Type B pancreatic cell (in vitro differentiated cells): Measurements from ENCODE around the gene RAB3B. TPM values are rescaled to one million over a fixed set of nuclear protein-coding genes. Genes with fewer than 3 reads are reported as not detected.
A peak's percentile ranks its signal among the peaks of the same experiment; 100 is the strongest.

ENCODE experiments used
- DNase-seq: peaks from one replicate; pipeline ENCODE4 v3.0.0; 2021; ENCODE audit warnings: mixed read lengths; ENCODE audit not compliant: unreplicated experiment; ENCODE audit errors: extremely low spot score
- H3K27ac Mint-ChIP-seq: 2 replicates; pipeline ENCODE4 v1.8.0; 2021; ENCODE audit warnings: mild to moderate bottlenecking, mixed read lengths
- H3K27me3 Mint-ChIP-seq: 2 replicates; pipeline ENCODE4 v1.8.0; 2021; ENCODE audit warnings: mixed read lengths
- H3K36me3 Mint-ChIP-seq: 2 replicates; pipeline ENCODE4 v1.8.0; 2021; ENCODE audit warnings: mixed read lengths
- H3K4me1 Mint-ChIP-seq: one replicate; pipeline ENCODE4 v1.8.0; 2021; ENCODE audit warnings: mixed read lengths; ENCODE audit not compliant: unreplicated experiment
- H3K4me3 Mint-ChIP-seq: 2 replicates; pipeline ENCODE4 v1.8.0; 2021; ENCODE audit warnings: mild to moderate bottlenecking, mixed read lengths
- H3K9me3 Mint-ChIP-seq: 2 replicates; pipeline ENCODE4 v1.8.0; 2021; ENCODE audit warnings: mixed read lengths
- CTCF ChIP-seq: fragments of 200-600 bp; sonication (generic); conservative IDR thresholded peaks from 2 replicates; pipeline ENCODE4 v1.5.0; 2021; ENCODE audit warnings: antibody characterized with exemption, mild to moderate bottlenecking
- long read RNA-seq: library from polyadenylated mRNA; unstranded; transcript quantifications from one replicate; pipeline ENCODE4 v2.0.0, GENCODE V29; 2020
- total RNA-seq: library from RNA; stranded (reverse); gene quantifications from 2 replicates; pipeline ENCODE4 v1.2.1, GENCODE V29; 2021; ENCODE audit warnings: low replicate concordance

Gene RAB3B, protein sequence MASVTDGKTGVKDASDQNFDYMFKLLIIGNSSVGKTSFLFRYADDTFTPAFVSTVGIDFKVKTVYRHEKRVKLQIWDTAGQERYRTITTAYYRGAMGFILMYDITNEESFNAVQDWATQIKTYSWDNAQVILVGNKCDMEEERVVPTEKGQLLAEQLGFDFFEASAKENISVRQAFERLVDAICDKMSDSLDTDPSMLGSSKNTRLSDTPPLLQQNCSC
- total RNA-seq = 16.9 and 19.2 TPM in 2 replicates
- long read RNA-seq, full-length matches to known transcripts = 18 of 56 reads
- long read RNA-seq, partial matches to known transcripts = 12 of 56 reads
- long read RNA-seq, other reads (novel, unspliced or antisense) = 26 of 56 reads

DNA sequence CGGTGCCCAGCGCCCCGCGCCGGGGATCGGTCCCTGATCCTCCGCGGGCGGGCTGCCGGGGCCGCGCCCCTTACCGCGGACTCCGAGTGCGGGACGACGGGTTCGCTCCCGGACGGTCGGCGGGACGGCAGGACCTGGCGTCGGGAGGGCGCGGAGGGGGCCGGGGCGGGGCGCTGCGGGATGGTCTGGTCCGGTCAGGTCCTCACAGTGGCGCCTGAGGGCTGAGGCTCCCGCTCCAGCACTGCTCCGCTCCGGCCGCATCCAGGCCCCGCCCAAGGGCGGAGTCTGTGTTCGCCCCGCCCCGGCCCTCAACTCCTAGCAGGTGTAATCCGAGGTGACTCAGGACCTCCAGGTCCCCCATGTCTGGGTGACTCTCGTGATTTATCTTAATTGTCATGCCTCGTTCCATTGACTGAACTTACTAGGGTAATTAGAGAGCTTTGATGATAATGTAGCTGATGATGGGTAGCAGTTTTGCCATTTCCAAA lies at the start of gene RAB3B:
RAB3B (minus strand) TSS at position 223 of the 488 bp plus-strand sequence. CDS start 13,583 bp downstream, outside the sequence.
- Mint-ChIP-seq H3K27ac (peak within 1 kb of the TSS; percentile 24), H3K27me3 (peaks cover 49% of the 10 kb centered on the region), H3K4me1 (peaks cover 6% of the 10 kb centered on the region), H3K36me3 (peaks cover 5% of the 10 kb centered on the region), H3K9me3 (peaks cover 4% of the 10 kb centered on the region), H3K4me3 (peak within 1 kb of the TSS; percentile 81)
- peak; percentile 80 for DNase-seq
- TF ChIP-seq CTCF = no peak

GRCh38 chr1:52037909-52038308 lies 47.4 kb upstream of the RAB3B start:
- Mint-ChIP-seq H3K9me3 (no peaks in the 10 kb centered on the region), H3K27me3 (no peaks in the 10 kb centered on the region), H3K4me3 (no peak overlapping the region), H3K4me1 (peaks cover 7% of the 10 kb centered on the region), H3K36me3 (no peaks in the 10 kb centered on the region), H3K27ac (no peak overlapping the region)
- TF ChIP-seq CTCF = no peak
- DNase-seq = no peak

DNA sequence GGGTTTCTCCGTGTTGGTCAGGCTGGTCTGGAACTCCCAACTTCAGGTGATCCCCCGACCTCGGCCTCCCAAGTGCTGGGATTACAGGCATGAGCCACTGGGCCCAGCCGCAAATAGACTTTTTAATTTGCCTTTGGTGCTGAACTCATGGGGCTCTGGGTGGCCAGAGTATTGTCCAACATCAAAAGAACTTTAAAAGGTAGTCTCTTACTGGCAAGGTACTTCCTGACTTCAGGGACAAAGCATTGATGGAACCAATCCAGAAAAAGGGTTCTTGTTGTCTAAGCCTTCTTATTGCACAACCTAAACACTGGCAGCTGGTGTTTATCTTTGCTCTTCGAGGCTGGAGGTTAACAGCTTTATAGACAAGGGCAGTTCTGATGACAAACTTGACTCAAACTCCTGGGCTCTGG lies 46.9 kb upstream of the RAB3B start:
- TF ChIP-seq CTCF = no peak
- H3K9me3 Mint-ChIP-seq = no peaks in the 10 kb centered on the region
- DNase-seq = no peak
- no peak overlapping the region for H3K27ac Mint-ChIP-seq
- H3K36me3 Mint-ChIP-seq = no peaks in the 10 kb centered on the region
- no peak overlapping the region for H3K4me3 Mint-ChIP-seq
- H3K27me3 Mint-ChIP-seq = no peaks in the 10 kb centered on the region
- peaks cover 7% of the 10 kb centered on the region for H3K4me1 Mint-ChIP-seq

DNA sequence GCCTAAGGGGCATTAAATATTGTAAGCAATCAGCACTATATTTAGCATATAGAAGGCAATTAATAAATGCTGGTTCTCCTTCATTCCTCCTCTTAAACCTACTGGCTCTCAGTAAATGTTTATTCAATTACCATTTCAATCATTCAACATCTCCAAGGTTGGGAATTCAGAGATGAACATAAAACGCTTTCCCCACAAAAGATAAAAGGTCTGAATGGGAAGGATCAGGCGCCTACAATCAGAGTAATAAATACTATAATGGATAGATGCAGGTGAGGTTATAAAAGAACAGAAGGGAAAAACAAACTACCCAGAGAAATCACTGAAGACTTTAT lies 43.5 kb upstream of the RAB3B start:
- H3K4me3 Mint-ChIP-seq = peak overlapping the region; percentile 93
- peaks cover 27% of the 10 kb centered on the region for H3K4me1 Mint-ChIP-seq
- peaks cover 7% of the 10 kb centered on the region for H3K36me3 Mint-ChIP-seq
- DNase-seq = no peak
- TF ChIP-seq CTCF = no peak
- no peaks in the 10 kb centered on the region for H3K27me3 Mint-ChIP-seq
- H3K9me3 Mint-ChIP-seq = no peaks in the 10 kb centered on the region
- peak overlapping the region; percentile 89 for H3K27ac Mint-ChIP-seq

DNA sequence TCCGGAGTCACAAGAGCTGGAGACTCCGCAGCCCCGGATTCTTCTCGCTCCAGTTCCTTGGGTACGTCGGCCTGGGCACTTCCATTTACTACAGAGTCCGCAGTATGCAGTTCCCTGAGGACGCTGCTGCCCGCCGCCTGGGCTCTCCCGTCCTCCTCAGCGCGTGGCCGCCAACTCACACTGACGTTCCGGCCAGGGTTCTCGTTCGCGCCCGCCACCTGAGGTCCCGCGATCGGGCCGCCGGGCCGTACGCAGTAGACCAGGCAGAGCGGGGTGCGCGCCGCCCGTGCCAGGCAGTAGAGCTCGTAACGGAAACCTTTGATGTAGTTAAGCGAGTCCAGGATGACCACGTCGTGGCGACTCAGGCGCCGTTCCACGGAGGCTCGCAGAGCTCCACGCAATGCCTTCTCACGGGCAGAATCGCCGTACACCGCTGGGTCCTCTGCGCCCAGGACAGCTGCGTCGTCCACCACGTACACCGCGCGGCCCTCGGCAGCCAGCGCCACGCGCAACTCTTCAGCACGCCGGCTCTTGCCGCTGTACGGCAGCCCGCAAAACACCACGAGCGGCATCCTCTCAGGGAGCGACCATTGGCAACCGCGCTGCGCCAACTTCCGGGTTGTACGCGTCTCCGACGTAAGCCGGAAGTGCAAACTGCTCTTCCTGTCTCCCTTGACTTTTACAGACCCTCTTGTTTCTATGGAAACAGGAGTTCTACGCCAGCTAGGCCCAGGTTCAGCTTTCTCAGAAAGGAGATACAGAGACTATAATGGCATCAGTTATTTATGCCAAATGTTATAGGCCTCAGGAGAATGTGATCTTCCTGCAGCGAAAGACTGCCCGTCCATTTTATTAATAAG lies 42.9 kb upstream of the RAB3B start, which contains the start of gene KTI12:
KTI12 (minus strand) TSS at position 621 of the 860 bp plus-strand sequence; CDS start at position 572, 49 bp downstream.
- H3K27ac Mint-ChIP-seq = peak within 1 kb of the TSS; percentile 89
- H3K27me3 Mint-ChIP-seq = no peaks in the 10 kb centered on the region
- DNase-seq = peak; percentile 83
- H3K9me3 Mint-ChIP-seq = no peaks in the 10 kb centered on the region
- peaks cover 27% of the 10 kb centered on the region for H3K4me1 Mint-ChIP-seq
- no peak for TF ChIP-seq CTCF
- H3K36me3 Mint-ChIP-seq = peaks cover 7% of the 10 kb centered on the region
- peak within 1 kb of the TSS; percentile 93 for H3K4me3 Mint-ChIP-seq
